ENCODE measurements around the gene TAGLN3.

- TF ChIP-seq SIN3A (IDR thresholded peaks at IDR 0.05; ENCODE audit: borderline replicate concordance, low read depth, low read length) (no peak), ZNF558 (CRISPR knock-in tag; IDR thresholded peaks at IDR 0.05; ENCODE audit: borderline replicate concordance) (no peak)
These were observed 2.8 kb downstream of the TAGLN3 start for GRCh38 chr3:112001526-112001925.
